22Rv1 (cell line): Measurements from ENCODE around the gene NPEPPS.

Source experiments
- H3K27ac ChIP-seq: fragments of 450-650 bp; 2 replicates; pipeline ENCODE4 v1.5.1; 2017
- ZFX ChIP-seq: fragments of 450-650 bp; IDR thresholded peaks from 2 replicates; pipeline ENCODE4 v1.6.1; 2017; ENCODE audit warnings: antibody characterized with exemption, borderline replicate concordance
- TF ChIP-seq, protein P1 (sequence below): fragments of 450-650 bp; IDR thresholded peaks from 2 replicates; pipeline ENCODE4 v1.5.1; 2017; ENCODE audit warnings: mild to moderate bottlenecking

Gene NPEPPS

DNA sequence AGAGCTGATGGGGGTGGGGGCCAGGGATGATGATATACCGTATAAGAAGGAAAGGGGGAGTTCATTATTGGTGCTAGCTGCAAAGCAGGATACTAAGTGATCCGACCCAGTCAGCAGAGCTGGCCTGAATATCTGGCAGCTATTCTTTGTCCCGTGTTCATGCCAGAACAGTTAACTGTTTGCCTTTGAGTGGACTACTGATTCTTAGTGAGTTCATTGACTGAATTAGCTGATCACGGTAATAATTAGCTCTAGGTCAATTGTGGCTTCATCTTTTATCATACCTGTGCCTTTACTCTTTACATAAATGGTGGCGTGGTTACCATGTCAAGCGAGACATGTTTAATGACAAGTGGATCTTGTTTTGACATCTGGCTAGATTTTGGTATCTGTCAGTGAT lies 124.1 kb downstream of the NPEPPS start:
- no peak overlapping the region for H3K27ac ChIP-seq
- TF ChIP-seq ZFX: no peak
- TF ChIP-seq, protein P1, sequence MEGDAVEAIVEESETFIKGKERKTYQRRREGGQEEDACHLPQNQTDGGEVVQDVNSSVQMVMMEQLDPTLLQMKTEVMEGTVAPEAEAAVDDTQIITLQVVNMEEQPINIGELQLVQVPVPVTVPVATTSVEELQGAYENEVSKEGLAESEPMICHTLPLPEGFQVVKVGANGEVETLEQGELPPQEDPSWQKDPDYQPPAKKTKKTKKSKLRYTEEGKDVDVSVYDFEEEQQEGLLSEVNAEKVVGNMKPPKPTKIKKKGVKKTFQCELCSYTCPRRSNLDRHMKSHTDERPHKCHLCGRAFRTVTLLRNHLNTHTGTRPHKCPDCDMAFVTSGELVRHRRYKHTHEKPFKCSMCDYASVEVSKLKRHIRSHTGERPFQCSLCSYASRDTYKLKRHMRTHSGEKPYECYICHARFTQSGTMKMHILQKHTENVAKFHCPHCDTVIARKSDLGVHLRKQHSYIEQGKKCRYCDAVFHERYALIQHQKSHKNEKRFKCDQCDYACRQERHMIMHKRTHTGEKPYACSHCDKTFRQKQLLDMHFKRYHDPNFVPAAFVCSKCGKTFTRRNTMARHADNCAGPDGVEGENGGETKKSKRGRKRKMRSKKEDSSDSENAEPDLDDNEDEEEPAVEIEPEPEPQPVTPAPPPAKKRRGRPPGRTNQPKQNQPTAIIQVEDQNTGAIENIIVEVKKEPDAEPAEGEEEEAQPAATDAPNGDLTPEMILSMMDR: no peak

DNA sequence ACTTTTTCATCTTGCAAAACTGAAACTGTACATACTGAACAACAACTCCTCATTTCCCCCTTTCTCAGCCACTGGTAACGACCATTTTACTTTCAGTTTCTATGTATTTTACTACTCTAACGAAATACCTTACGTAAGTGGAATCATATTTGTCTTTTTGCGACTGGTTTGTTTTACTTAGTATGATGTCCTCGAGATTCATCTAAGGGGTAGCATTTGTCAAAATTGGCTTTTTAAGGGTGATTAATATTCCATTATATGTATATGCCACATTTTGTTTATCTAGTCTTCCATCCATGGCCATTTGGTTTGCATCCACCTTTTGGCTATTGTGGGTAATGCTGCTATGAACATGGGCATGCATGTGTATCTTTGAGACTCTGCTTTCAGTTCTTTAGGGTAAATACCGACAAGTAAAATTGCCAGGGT lies 129.2 kb downstream of the NPEPPS start:
- no peak overlapping the region for H3K27ac ChIP-seq
- TF ChIP-seq, protein P1: no peak
- no peak for TF ChIP-seq ZFX

DNA sequence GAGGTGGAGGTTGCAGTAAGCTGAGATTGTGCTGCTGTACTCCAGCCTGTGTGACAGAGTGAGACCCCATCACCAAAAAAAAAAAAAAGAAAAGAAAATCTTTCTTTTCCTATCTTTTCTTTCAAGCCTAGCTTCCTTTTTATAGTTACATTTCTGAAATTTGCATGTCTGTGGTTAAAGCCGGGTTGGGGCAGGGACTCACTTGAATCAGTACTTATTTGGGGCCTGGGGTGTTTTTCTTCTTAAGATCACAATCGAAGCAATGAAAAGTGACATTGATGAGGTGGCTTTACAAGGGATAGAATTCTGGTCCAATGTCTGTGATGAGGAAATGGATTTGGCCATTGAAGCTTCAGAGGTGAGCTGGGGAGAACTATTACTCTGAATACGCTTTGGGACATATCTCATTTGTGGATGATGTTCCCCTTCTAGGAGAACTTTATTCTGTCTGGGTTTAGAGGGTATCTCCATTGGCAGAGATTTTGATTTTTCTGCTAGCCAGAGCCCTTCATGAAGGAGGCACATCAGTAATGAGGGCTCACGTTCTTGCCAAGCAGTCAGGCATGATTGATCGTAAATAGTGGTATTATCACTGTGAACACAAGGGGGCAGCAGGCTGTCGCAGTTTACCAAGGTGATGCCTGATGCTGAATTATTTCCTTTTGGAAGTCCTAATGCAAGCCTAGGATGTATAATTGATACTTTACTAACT lies 133.2 kb downstream of the NPEPPS start:
- TF ChIP-seq, protein P1: peak; percentile 86
- no peak for TF ChIP-seq ZFX
- no peak overlapping the region for H3K27ac ChIP-seq

DNA sequence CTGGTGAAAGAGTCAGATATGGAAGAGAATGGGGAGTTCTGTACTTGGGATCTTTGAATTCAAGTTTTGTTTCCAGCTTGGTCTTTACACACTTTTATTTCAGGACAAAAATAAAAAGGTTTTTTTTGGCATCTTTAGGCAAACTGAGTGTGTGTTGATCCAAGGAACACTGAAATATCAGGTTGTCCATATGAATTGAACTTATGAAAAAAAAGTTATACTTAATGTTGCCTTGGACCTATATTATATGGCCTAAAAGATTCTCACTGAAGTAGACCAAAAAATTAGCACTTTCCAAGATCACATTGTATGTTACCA lies 133.7 kb downstream of the NPEPPS start:
- TF ChIP-seq, protein P1: peak; percentile 49
- TF ChIP-seq ZFX: no peak
- H3K27ac ChIP-seq: no peak overlapping the region

DNA sequence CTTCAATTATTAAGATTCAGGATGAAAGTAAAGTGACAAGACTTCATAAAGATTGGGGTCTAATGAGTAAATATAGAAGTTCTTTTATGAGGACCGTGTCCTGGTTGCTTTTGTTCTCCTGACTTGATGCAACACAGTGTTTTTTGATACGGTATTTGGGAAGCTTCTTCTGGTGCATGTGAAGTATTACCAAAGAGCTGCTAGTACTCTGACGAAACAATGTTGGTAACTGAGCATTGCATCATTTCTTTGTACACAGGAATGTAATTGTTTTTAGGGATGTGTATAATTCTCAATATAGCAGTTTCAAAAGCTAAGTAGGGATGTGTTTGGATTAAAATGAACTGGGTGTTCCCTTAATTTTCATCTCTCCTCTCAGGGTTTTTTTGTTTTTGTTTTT lies 134.7 kb downstream of the NPEPPS start:
- H3K27ac ChIP-seq: no peak overlapping the region

DNA sequence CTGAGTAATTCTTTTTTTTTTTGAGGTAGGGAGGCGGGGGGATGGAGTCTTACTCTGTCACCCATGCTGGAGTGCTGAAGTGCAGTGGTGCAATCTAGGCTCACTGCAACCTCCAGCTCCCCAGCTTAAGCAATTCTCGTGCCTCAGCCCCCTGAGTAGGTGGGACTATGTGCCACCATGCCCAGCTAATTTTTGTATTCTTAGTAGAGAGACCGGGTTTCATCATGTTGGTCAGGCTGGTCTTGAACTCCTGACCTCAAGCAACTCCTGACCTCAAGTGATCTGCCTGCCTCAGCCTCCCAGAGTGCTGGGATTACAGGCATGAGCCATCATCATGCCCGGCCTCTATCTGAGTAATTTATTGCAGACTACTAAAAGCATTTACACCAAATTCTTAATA lies 138.2 kb downstream of the NPEPPS start:
- no peak for TF ChIP-seq ZFX
- TF ChIP-seq, protein P1: no peak
- no peak overlapping the region; the same call in 1 of the 2 replicates for H3K27ac ChIP-seq

More for the DNA sequence above, 134.7 kb downstream of the NPEPPS start:
- TF ChIP-seq ZFX: no peak
- TF ChIP-seq, protein P1: no peak

DNA sequence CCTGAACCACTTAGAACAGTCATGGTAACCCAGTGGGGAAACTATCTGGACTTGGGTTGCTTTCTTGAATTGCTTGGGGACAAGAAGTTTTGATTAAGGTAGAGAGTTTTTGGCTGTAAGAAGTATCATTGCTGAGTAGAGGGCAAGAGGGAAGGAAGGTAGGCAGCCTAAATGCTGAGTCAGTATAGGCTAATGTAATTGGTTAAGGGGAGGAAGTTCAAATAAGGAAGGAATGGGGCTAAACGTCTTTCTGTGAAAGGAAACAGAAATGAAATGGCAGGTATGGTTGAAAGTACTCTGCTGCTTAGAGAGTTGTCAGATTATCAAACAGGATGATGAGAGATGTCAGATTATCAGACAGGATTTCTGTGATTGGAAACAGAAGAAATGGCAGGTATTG lies 139.2 kb downstream of the NPEPPS start:
- TF ChIP-seq, protein P1: no peak
- TF ChIP-seq ZFX: no peak
- H3K27ac ChIP-seq: peak overlapping the region; percentile 24
